HG03457 (cell line): ENCODE results near the gene KDM1B.
A peak's percentile ranks its signal among the peaks of the same experiment; 100 is the strongest.

ENCODE experiments used
- ATAC-seq: cut with Tn5 transposase; IDR thresholded peaks from one replicate; pipeline ENCODE4 v1.9.1; 2021; ENCODE audit warnings: moderate number of reproducible peaks; ENCODE audit not compliant: unreplicated experiment

The KDM1B gene

GRCh38 chr6:18155150-18155863 is at the start of gene KDM1B:
Gene KDM1B (plus strand): TSS chr6:18155422. CDS start chr6:18159896, 4,474 bp downstream.
- ATAC-seq: peak; percentile 85

- no peak for ATAC-seq
Observed at GRCh38 chr6:18107061-18107460, 48.2 kb upstream of the KDM1B start.

GRCh38 chr6:18110162-18110561 is 45.1 kb upstream of the KDM1B start:
- no peak for ATAC-seq

- no peak for ATAC-seq
Observed at GRCh38 chr6:18115356-18115755, 39.9 kb upstream of the KDM1B start.

GRCh38 chr6:18117136-18117535 is 38.1 kb upstream of the KDM1B start:
- no peak for ATAC-seq

- no peak for ATAC-seq
Observed at GRCh38 chr6:18118330-18118729, 36.9 kb upstream of the KDM1B start.

GRCh38 chr6:18119236-18119635 is 36.0 kb upstream of the KDM1B start:
- no peak for ATAC-seq

GRCh38 chr6:18121580-18122127 is 33.6 kb upstream of the KDM1B start:
- no peak for ATAC-seq

- peak; percentile 95 for ATAC-seq
Observed at GRCh38 chr6:18122128-18123093, 32.8 kb upstream of the KDM1B start, which contains the start of gene NHLRC1. Gene NHLRC1 (minus strand): TSS chr6:18122677. CDS start chr6:18122606, 71 bp downstream.

- no peak for ATAC-seq
Observed at GRCh38 chr6:18126121-18126520, 29.1 kb upstream of the KDM1B start.

GRCh38 chr6:18132346-18132745 is 22.9 kb upstream of the KDM1B start:
- ATAC-seq: no peak

- ATAC-seq: no peak
Observed at GRCh38 chr6:18135171-18135570, 20.1 kb upstream of the KDM1B start.

- no peak for ATAC-seq
Observed at GRCh38 chr6:18136260-18136659, 19.0 kb upstream of the KDM1B start.

GRCh38 chr6:18138906-18139305 is 16.3 kb upstream of the KDM1B start:
- no peak for ATAC-seq

- ATAC-seq: no peak
Observed at GRCh38 chr6:18139935-18140621, 15.1 kb upstream of the KDM1B start.

- ATAC-seq: no peak
Observed at GRCh38 chr6:18141805-18142590, 13.2 kb upstream of the KDM1B start.

- no peak for ATAC-seq
Observed at GRCh38 chr6:18142591-18142861, 12.7 kb upstream of the KDM1B start.

GRCh38 chr6:18147160-18147559 is 8.1 kb upstream of the KDM1B start:
- no peak for ATAC-seq

GRCh38 chr6:18147616-18148015 is 7.6 kb upstream of the KDM1B start:
- ATAC-seq: no peak

GRCh38 chr6:18148304-18149025 is 6.8 kb upstream of the KDM1B start:
- ATAC-seq: no peak
